Endothelial cell of umbilical vein (primary cell): ENCODE data around the gene STK40. TPM values are rescaled to one million over a fixed set of nuclear protein-coding genes. Genes with fewer than 3 reads are reported as not detected.

Source experiments
- BruUV-seq: library from RNA; stranded (reverse); fragments of 400-500 nt; replicated peaks from 2 replicates; lab custom pipeline; 2021; lab: Mats Ljungman, UMichigan
- CTCF ChIA-PET: fragments of 300-600, 350-600 bp; sonication (Branson Sonifier 250); formaldehyde crosslinking; loops from one replicate; lab custom pipeline; 2021; ENCODE audit warnings: antibody characterized with exemption, inconsistent platforms; lab: Charles Lee
- POLR2A ChIA-PET: fragments of 300-600, 350-600 bp; sonication (Branson Sonifier 250); formaldehyde crosslinking; loops from one replicate; lab custom pipeline; 2021; ENCODE audit warnings: antibody characterized with exemption, inconsistent platforms; lab: Charles Lee
- DNase-seq: peaks from one replicate; pipeline ENCODE4 v3.0.0-alpha.2; 2011; ENCODE audit warnings: low read depth, low spot score
- FAIRE-seq: peaks from 2 replicates; lab custom pipeline; 2011; peaks lifted over from hg19 to GRCh38; lab: Jason Lieb, UNC
- H2AFZ ChIP-seq: 2 replicates; pipeline ENCODE4 v1.6.0; 2012; ENCODE audit warnings: low read depth, low read length, control low read depth, inconsistent platforms
- H3K27ac ChIP-seq: 2 replicates; pipeline ENCODE4 v1.5.1; 2011; ENCODE audit warnings: low read depth, mild to moderate bottlenecking, control low read depth, low read length, moderate library complexity; ENCODE audit not compliant: insufficient read depth
- H3K27me3 ChIP-seq, 2 experiments: 2 replicates each; pipeline versions ENCODE4 v1.6.0 to v1.6.1; 2011; ENCODE audit warnings: low read length in 2 of 2, mixed read lengths in 1 of 2; ENCODE audit not compliant: control insufficient read depth in 2 of 2, insufficient read depth in 2 of 2
- H3K36me3 ChIP-seq, 2 experiments: 2 replicates in 1 of 2; 3 replicates in 1 of 2; pipeline ENCODE4 v1.5.1; 2011; ENCODE audit warnings: low read length in 2 of 2, mild to moderate bottlenecking in 1 of 2, moderate library complexity in 1 of 2; ENCODE audit not compliant: control insufficient read depth in 2 of 2, insufficient read depth in 2 of 2; ENCODE audit errors: extremely low read depth in 1 of 2
- H3K4me1 ChIP-seq: 3 replicates; pipeline ENCODE4 v1.5.1; 2011; ENCODE audit warnings: mild to moderate bottlenecking, low read length; ENCODE audit not compliant: control insufficient read depth, insufficient read depth; ENCODE audit errors: extremely low read depth
- H3K4me2 ChIP-seq: 2 replicates; pipeline ENCODE4 v1.6.1; 2011; ENCODE audit warnings: low read length, control low read depth, mixed read lengths; ENCODE audit not compliant: insufficient read depth
- H3K4me3 ChIP-seq, 3 experiments: fragments of 200-600 bp in 1 of 3; sonication (generic), shearing (Covaris generic) in 1 of 3; replicated peaks in 1 of 3; 2 replicates each; pipeline ENCODE4 v1.5.1; 2011 to 2016; ENCODE audit warnings: control low read depth in 3 of 3, low read length in 3 of 3, mild to moderate bottlenecking in 2 of 3, inconsistent platforms in 1 of 3, low read depth in 1 of 3, moderate library complexity in 1 of 3; ENCODE audit not compliant: insufficient read depth in 1 of 3
- H3K79me2 ChIP-seq: 2 replicates; pipeline ENCODE4 v1.6.0; 2012; ENCODE audit warnings: low read length, inconsistent platforms; ENCODE audit not compliant: control insufficient read depth, insufficient read depth
- H3K9ac ChIP-seq: replicated peaks from 2 replicates; pipeline ENCODE3; 2011; ENCODE audit warnings: low read length, control low read depth; ENCODE audit not compliant: insufficient read depth; ENCODE audit errors: extremely low read depth
- H3K9me1 ChIP-seq: replicated peaks from 3 replicates; pipeline ENCODE4 v1.6.0; 2011; ENCODE audit warnings: mild to moderate bottlenecking, low read length; ENCODE audit not compliant: control insufficient read depth, insufficient read depth; ENCODE audit errors: extremely low read depth
- H3K9me3 ChIP-seq: replicated peaks from 2 replicates; pipeline ENCODE4 v1.5.1; 2012; ENCODE audit warnings: low read length, inconsistent platforms; ENCODE audit not compliant: control insufficient read depth, insufficient read depth
- H4K20me1 ChIP-seq: replicated peaks from 2 replicates; pipeline ENCODE3; 2011; ENCODE audit warnings: mild to moderate bottlenecking, low read length; ENCODE audit not compliant: control insufficient read depth, insufficient read depth; ENCODE audit errors: extremely low read depth
- EZH2 ChIP-seq: IDR thresholded peaks from 2 replicates; pipeline ENCODE4 v1.6.1; 2012; ENCODE audit warnings: borderline replicate concordance, low read depth, mild to moderate bottlenecking, moderate library complexity, low read length, inconsistent platforms; ENCODE audit not compliant: severe bottlenecking
- FOS ChIP-seq: IDR thresholded peaks from 2 replicates; pipeline ENCODE4 v1.6.1; 2011; ENCODE audit warnings: mild to moderate bottlenecking, low read length, moderate library complexity, borderline replicate concordance; ENCODE audit not compliant: insufficient read depth
- GATA2 ChIP-seq: IDR thresholded peaks from 2 replicates; pipeline ENCODE4 v1.7.0; 2011; ENCODE audit warnings: low read depth, mild to moderate bottlenecking, moderate library complexity, mixed read lengths, low read length; ENCODE audit not compliant: insufficient read length, insufficient read depth
- JUN ChIP-seq: IDR thresholded peaks from 2 replicates; pipeline ENCODE4 v1.6.1; 2011; ENCODE audit warnings: borderline replicate concordance, low read depth; ENCODE audit not compliant: insufficient read length, insufficient read depth
- MYC ChIP-seq: IDR thresholded peaks from one replicate; pipeline ENCODE4 v1.6.1; 2011; ENCODE audit warnings: mild to moderate bottlenecking, low read depth, low read length
- POLR2A ChIP-seq: IDR thresholded peaks from 2 replicates; pipeline ENCODE4 v1.6.1; 2012; ENCODE audit warnings: low read depth, mild to moderate bottlenecking, control low read depth, low read length
- POLR2AphosphoS5 ChIP-seq: IDR thresholded peaks from 2 replicates; pipeline ENCODE4 v1.6.1; 2012; ENCODE audit warnings: low read depth, mild to moderate bottlenecking, control low read depth, low read length, moderate library complexity; ENCODE audit not compliant: insufficient read depth
- dilution Hi-C: fragments of 300-500 bp; cut with MboI; formaldehyde crosslinking; loops from one replicate; pipeline ENCODE4 v1.15.0; 2019; ENCODE audit warnings: low sequenced_read_pairs; ENCODE audit not compliant: extremely low pct_ligation_motif_present
- intact Hi-C: fragments of 100-400 bp; cut with micrococcal nuclease; formaldehyde crosslinking; loops from one replicate; pipeline ENCODE4 v1.10.0; 2022
- polyA plus RNA-seq, 4 experiments: library from polyadenylated mRNA; depleted of rRNA in 3 of 4; stranded (reverse) in 3 of 4; unstranded in 1 of 4; fragments of >200 nt; gene quantifications; 2 replicates each; pipeline versions ENCODE4 v1.2.1 to v1.2.3, GENCODE V29; 2011 to 2012; ENCODE audit warnings: missing spikeins in 1 of 4
- total RNA-seq: library from RNA; stranded (reverse); gene quantifications from 2 replicates; pipeline ENCODE4 v1.2.3, GENCODE V29; 2021
- TF ChIP-seq, protein P1 (sequence below): IDR thresholded peaks from 2 replicates; pipeline ENCODE4 v1.6.1; 2011; ENCODE audit not compliant: insufficient read depth, insufficient read length
- TF ChIP-seq, protein P2 (sequence below), 2 donors: IDR thresholded peaks; 1 replicate in 1 of 2; 2 replicates in 1 of 2; pipeline ENCODE4 v1.5.1; 2011; ENCODE audit warnings: low read length in 2 of 2, mild to moderate bottlenecking in 2 of 2, moderate library complexity in 2 of 2, control low read depth in 1 of 2, inconsistent platforms in 1 of 2, low read depth in 1 of 2; ENCODE audit not compliant: insufficient read depth in 1 of 2; ENCODE audit errors: extremely low read depth in 1 of 2

The STK40 gene
- total and polyA plus RNA-seq, 2 donors (not counting 3 experiments of a cell fraction or from before 2014, with no cell fraction given) = 20.8 to 36.8 TPM

- FAIRE-seq = no peak
- no TSS peak for BruUV-seq
Measured at GRCh38 chr1:36307601-36308330, 78.0 kb downstream of the STK40 start.

GRCh38 chr1:36306902-36307456 is 78.7 kb downstream of the STK40 start:
- dilution Hi-C loops (no loop called here), intact Hi-C loops (loop anchor here (1.0 to 2.0 kb wide), 4 partner anchors 16 to 114 kb away; partner anchors contain the start of gene EVA1B)
- BruUV-seq = no TSS peak
- H3K4me2 ChIP-seq = peak overlapping the region; percentile 79
- no peaks in the 10 kb centered on the region for H3K27me3 ChIP-seq
- H3K9me3 ChIP-seq = no peaks in the 10 kb centered on the region
- H3K9ac ChIP-seq = peak overlapping the region; percentile 17
- POLR2A ChIA-PET = interaction anchor here (0.6 to 1.0 kb wide), 3 partner anchors 15 to 82 kb away, joined by 3 to 6 read pairs (median 4); no protein-coding TSS in a partner anchor
- CTCF ChIA-PET = interaction anchor here (0.8 to 2.3 kb wide), 9 partner anchors 13 to 172 kb away, joined by 3 to 9 read pairs (median 6); no protein-coding TSS in a partner anchor
- peaks cover 2% of the 10 kb centered on the region for H3K79me2 ChIP-seq
- no peaks in the 10 kb centered on the region for H4K20me1 ChIP-seq
- peak overlapping the region; percentile 88 for H2AFZ ChIP-seq
- TF ChIP-seq, protein P1, sequence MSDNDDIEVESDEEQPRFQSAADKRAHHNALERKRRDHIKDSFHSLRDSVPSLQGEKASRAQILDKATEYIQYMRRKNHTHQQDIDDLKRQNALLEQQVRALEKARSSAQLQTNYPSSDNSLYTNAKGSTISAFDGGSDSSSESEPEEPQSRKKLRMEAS = no peak
- TF ChIP-seq FOS = no peak
- peak; percentile 28 for TF ChIP-seq GATA2
- TF ChIP-seq POLR2A = peak; percentile 95
- TF ChIP-seq, protein P2, sequence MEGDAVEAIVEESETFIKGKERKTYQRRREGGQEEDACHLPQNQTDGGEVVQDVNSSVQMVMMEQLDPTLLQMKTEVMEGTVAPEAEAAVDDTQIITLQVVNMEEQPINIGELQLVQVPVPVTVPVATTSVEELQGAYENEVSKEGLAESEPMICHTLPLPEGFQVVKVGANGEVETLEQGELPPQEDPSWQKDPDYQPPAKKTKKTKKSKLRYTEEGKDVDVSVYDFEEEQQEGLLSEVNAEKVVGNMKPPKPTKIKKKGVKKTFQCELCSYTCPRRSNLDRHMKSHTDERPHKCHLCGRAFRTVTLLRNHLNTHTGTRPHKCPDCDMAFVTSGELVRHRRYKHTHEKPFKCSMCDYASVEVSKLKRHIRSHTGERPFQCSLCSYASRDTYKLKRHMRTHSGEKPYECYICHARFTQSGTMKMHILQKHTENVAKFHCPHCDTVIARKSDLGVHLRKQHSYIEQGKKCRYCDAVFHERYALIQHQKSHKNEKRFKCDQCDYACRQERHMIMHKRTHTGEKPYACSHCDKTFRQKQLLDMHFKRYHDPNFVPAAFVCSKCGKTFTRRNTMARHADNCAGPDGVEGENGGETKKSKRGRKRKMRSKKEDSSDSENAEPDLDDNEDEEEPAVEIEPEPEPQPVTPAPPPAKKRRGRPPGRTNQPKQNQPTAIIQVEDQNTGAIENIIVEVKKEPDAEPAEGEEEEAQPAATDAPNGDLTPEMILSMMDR (IDR thresholded peaks at IDR 0.05; ENCODE audit: extremely low read depth in 1 of 2, insufficient read depth in 1 of 2, low read depth in 1 of 2, low read length in 2 of 2) = no peak
- TF ChIP-seq POLR2AphosphoS5 = peak; percentile 62
- TF ChIP-seq MYC = no peak
- no peak for TF ChIP-seq EZH2
- no peak for TF ChIP-seq JUN
- H3K4me3 ChIP-seq = peak overlapping the region; percentile 43 to 52 (median 52)
- peak overlapping the region; percentile 16 for H3K27ac ChIP-seq
- H3K9me1 ChIP-seq = no peaks in the 10 kb centered on the region
- DNase-seq = peak; percentile 97
- FAIRE-seq = peak; percentile 95
- H3K36me3 ChIP-seq = peaks cover 8 to 17% of the 10 kb centered on the region in 2 experiments
- H3K4me1 ChIP-seq = peaks cover 15% of the 10 kb centered on the region

More at GRCh38 chr1:36307601-36308330, 78.0 kb downstream of the STK40 start:
- ChIA-PET CTCF (interaction anchor here (1.0 to 1.7 kb wide), 6 partner anchors 22 to 173 kb away, joined by 4 to 9 read pairs (median 8); no protein-coding TSS in a partner anchor), POLR2A (interaction anchor here (0.6 to 1.0 kb wide), 2 partner anchors 72 to 83 kb away, joined by 3 to 6 read pairs; no protein-coding TSS in a partner anchor)
- Histone ChIP-seq H3K27me3 (no peaks in the 10 kb centered on the region), H3K36me3 (peaks cover 2 to 12% of the 10 kb centered on the region in 2 experiments), H3K79me2 (peaks cover 2% of the 10 kb centered on the region), H3K4me3 (peak overlapping the region in 1 of 3 experiments; percentile 52), H2AFZ (no peak overlapping the region), H3K9me3 (no peaks in the 10 kb centered on the region), H3K9ac (no peak overlapping the region), H3K9me1 (no peaks in the 10 kb centered on the region), H3K4me1 (peaks cover 15% of the 10 kb centered on the region), H3K27ac (no peak overlapping the region), H3K4me2 (peak overlapping the region; percentile 79), H4K20me1 (no peaks in the 10 kb centered on the region)
- dilution Hi-C loops (no loop called here), intact Hi-C loops (loop anchor here (1.0 to 2.0 kb wide), 3 partner anchors 35 to 113 kb away; no protein-coding TSS in a partner anchor)
- TF ChIP-seq MYC (no peak), POLR2AphosphoS5 (no peak), POLR2A (no peak), FOS (no peak), GATA2 (no peak)
- TF ChIP-seq, protein P1 = no peak
- no peak for DNase-seq
